Keratinocyte (primary cell): ENCODE data around the gene DVL2. TPM values are rescaled to one million over a fixed set of nuclear protein-coding genes. Genes with fewer than 3 reads are reported as not detected.

ENCODE experiments used
- DNase-seq: peaks from one replicate; pipeline ENCODE4 v3.0.0-alpha.2; 2011; ENCODE audit warnings: low read depth, missing footprints, low spot score
- FAIRE-seq: peaks from 2 replicates; lab custom pipeline; 2011; peaks lifted over from hg19 to GRCh38; lab: Jason Lieb, UNC
- H2AFZ ChIP-seq: 2 replicates; pipeline ENCODE4 v1.6.0; 2012; ENCODE audit warnings: low read length, control low read depth, inconsistent platforms; ENCODE audit not compliant: control insufficient read depth
- H3K27ac ChIP-seq: 2 replicates; pipeline ENCODE4 v1.5.1; 2011; ENCODE audit warnings: low read length; ENCODE audit not compliant: control insufficient read depth, insufficient read depth
- H3K27me3 ChIP-seq: 3 replicates; pipeline ENCODE4 v1.6.0; 2011; ENCODE audit warnings: low read length; ENCODE audit not compliant: control insufficient read depth, insufficient read depth; ENCODE audit errors: extremely low read depth
- H3K36me3 ChIP-seq, 2 experiments: 2 replicates in 1 of 2; 3 replicates in 1 of 2; pipeline ENCODE4 v1.5.1; 2011; ENCODE audit warnings: low read length in 2 of 2, mild to moderate bottlenecking in 1 of 2; ENCODE audit not compliant: control insufficient read depth in 2 of 2, insufficient read depth in 2 of 2; ENCODE audit errors: extremely low read depth in 1 of 2
- H3K4me1 ChIP-seq: 3 replicates; pipeline ENCODE4 v1.5.1; 2011; ENCODE audit warnings: low read length; ENCODE audit not compliant: control insufficient read depth, insufficient read depth; ENCODE audit errors: extremely low read depth
- H3K4me2 ChIP-seq: 3 replicates; pipeline ENCODE4 v1.6.0; 2011; ENCODE audit warnings: low read depth, low read length; ENCODE audit not compliant: control insufficient read depth, insufficient read depth; ENCODE audit errors: extremely low read depth
- H3K4me3 ChIP-seq, 3 experiments: fragments of 200-600 bp in 1 of 3; sonication (generic) in 1 of 3; 2 replicates in 2 of 3; 3 replicates in 1 of 3; pipeline ENCODE4 v1.5.1; 2011 to 2016; ENCODE audit warnings: low read length in 3 of 3, mild to moderate bottlenecking in 3 of 3, control low read depth in 2 of 3, inconsistent platforms in 1 of 3, low read depth in 1 of 3, mixed read lengths in 1 of 3, mixed run types in 1 of 3, moderate library complexity in 1 of 3; ENCODE audit not compliant: control insufficient read depth in 2 of 3, insufficient read depth in 2 of 3; ENCODE audit errors: extremely low read depth in 1 of 3
- H3K79me2 ChIP-seq: 2 replicates; pipeline ENCODE4 v1.6.0; 2012; ENCODE audit warnings: low read length; ENCODE audit not compliant: control insufficient read depth, insufficient read depth
- H3K9ac ChIP-seq: 3 replicates; pipeline ENCODE4 v1.6.0; 2011; ENCODE audit warnings: low read length; ENCODE audit not compliant: control insufficient read depth, insufficient read depth; ENCODE audit errors: extremely low read depth
- H3K9me1 ChIP-seq: 3 replicates; pipeline ENCODE4 v1.6.0; 2011; ENCODE audit warnings: low read length; ENCODE audit not compliant: control insufficient read depth, insufficient read depth; ENCODE audit errors: extremely low read depth
- H3K9me3 ChIP-seq: 2 replicates; pipeline ENCODE4 v1.5.1; 2012; ENCODE audit warnings: low read depth, low read length; ENCODE audit not compliant: control insufficient read depth
- H4K20me1 ChIP-seq: 3 replicates; pipeline ENCODE4 v1.6.0; 2011; ENCODE audit warnings: low read length; ENCODE audit not compliant: control insufficient read depth, insufficient read depth; ENCODE audit errors: extremely low read depth
- EZH2 ChIP-seq: IDR thresholded peaks from one replicate; pipeline ENCODE4 v1.6.1; 2012; ENCODE audit warnings: inconsistent platforms, mild to moderate bottlenecking, low read length, moderate library complexity
- dilution Hi-C: fragments of 300-500 bp; cut with MboI; formaldehyde crosslinking; loops from one replicate; pipeline ENCODE4 v1.7.0; 2020; ENCODE audit warnings: low sequenced_read_pairs; ENCODE audit not compliant: extremely low pct_ligation_motif_present
- polyA plus RNA-seq, 5 experiments: library from polyadenylated mRNA; depleted of rRNA in 3 of 5; stranded (reverse) in 3 of 5; stranded (forward) in 1 of 5; unstranded in 1 of 5; fragments of >200 nt; gene quantifications; 1 replicate in 1 of 5; 2 replicates in 3 of 5; 3 replicates in 1 of 5; pipeline versions ENCODE4 v1.2.1 to v1.2.3, GENCODE V29; 2011 to 2012; ENCODE audit warnings: missing spikeins in 2 of 5, low read depth in 1 of 5, low replicate concordance in 1 of 5
- TF ChIP-seq, protein P1 (sequence below), 3 experiments: IDR thresholded peaks in 1 of 3; conservative IDR thresholded peaks in 1 of 3; optimal IDR thresholded peaks in 1 of 3; 2 replicates in 2 of 3; 3 replicates in 1 of 3; pipeline versions ENCODE3 to v1.5.1; 2011; ENCODE audit warnings: low read length in 3 of 3, mild to moderate bottlenecking in 3 of 3, moderate library complexity in 2 of 3, control low read depth in 1 of 3, inconsistent platforms in 1 of 3; ENCODE audit not compliant: insufficient read depth in 2 of 3; ENCODE audit errors: extremely low read depth in 1 of 3

DVL2 gene
- polyA plus RNA-seq, 1 donor (not counting 4 experiments of a cell fraction or from before 2014, with no cell fraction given), result 3.7 TPM

DNA sequence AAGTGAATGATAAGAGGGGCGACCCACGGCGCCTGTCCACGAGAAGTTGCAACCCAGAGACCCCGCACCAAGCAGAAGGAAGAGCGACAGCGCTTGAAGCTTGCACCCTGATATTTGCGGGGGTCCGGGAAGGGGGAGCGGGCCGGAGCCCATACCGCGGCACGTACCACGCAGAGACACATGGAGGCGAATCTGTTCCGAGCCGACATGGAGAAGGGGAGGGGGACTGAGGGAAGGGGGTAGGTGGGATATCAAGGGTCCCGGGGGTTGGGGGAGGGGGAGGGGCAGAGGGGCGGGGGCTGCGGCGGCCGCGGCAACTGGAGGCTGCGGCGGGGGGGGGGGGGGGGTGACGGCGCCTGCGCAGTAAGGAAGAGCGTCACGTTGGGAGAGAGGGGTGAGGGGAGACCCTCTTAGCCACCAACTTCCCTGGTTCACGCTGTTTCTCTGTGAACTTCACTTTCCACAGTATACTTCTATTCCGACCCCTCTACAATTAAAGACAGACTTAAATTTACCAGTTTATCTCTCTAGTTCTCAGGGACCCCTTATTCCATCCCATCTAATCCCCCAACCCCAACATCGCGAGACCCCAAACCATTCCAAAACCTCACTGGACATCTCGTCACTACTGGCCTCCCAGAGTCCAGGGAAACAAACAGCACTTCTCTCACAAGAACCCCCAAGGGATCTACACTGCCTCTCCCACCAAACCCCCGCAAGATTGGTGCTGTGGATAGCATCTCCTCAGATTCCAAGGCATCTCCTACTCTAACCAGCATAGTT, 22.6 kb downstream of the DVL2 start:
- Histone ChIP-seq H3K36me3 (no peaks in the 10 kb centered on the region), H3K4me3 (no peak overlapping the region), H3K27me3 (peaks cover 10% of the 10 kb centered on the region), H3K4me1 (peaks cover 14% of the 10 kb centered on the region), H3K27ac (no peak overlapping the region), H3K9ac (no peak overlapping the region), H3K9me3 (no peaks in the 10 kb centered on the region), H2AFZ (no peak overlapping the region), H3K79me2 (peaks cover 4% of the 10 kb centered on the region), H4K20me1 (peaks cover 3% of the 10 kb centered on the region), H3K4me2 (no peak overlapping the region), H3K9me1 (no peaks in the 10 kb centered on the region)
- TF ChIP-seq, protein P1, sequence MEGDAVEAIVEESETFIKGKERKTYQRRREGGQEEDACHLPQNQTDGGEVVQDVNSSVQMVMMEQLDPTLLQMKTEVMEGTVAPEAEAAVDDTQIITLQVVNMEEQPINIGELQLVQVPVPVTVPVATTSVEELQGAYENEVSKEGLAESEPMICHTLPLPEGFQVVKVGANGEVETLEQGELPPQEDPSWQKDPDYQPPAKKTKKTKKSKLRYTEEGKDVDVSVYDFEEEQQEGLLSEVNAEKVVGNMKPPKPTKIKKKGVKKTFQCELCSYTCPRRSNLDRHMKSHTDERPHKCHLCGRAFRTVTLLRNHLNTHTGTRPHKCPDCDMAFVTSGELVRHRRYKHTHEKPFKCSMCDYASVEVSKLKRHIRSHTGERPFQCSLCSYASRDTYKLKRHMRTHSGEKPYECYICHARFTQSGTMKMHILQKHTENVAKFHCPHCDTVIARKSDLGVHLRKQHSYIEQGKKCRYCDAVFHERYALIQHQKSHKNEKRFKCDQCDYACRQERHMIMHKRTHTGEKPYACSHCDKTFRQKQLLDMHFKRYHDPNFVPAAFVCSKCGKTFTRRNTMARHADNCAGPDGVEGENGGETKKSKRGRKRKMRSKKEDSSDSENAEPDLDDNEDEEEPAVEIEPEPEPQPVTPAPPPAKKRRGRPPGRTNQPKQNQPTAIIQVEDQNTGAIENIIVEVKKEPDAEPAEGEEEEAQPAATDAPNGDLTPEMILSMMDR (optimal IDR thresholded peaks at IDR 0.05 in 1 of 3, IDR thresholded peaks at IDR 0.05 in 1 of 3, conservative IDR thresholded peaks at IDR 0.05 in 1 of 3; ENCODE audit: extremely low read depth in 1 of 3, insufficient read depth in 2 of 3, low read length in 3 of 3), result no peak
- no peak for TF ChIP-seq EZH2
- FAIRE-seq (no peak), DNase-seq (no peak)
- dilution Hi-C loops, result no loop called here

DNA sequence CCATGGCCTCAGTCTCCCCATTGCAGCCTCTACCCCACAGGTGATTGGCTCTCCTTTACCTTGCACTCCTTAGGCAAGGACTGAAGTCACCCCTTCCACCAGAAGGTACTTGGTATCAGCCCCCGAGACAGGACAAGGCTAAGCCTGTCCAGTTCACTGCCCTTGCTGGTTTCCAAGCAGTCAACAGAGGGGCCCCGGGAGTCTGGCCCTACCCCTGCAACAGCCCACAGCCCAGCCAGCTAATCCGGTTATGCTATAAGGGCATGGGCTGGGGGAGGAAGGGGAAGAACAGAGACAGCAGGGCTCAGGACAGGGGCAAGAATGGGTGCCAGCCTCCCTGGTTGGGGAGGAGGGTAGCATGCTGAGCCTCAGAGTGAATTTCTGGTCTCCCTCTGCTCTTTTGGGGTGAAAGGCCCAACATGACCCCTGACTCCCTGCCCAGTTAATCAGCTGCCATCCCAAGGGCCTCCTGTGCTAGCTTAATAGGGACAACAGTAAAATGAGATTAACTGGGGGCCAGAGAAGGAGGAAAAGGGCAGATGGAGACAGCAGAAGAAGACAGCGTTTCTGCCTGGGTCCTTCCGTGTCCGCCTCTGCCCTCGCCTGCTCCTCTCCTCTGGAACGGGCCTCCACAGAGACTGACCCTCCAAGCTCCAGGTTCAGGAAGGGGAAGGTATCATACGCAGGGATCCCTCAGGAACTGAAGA, 25.4 kb downstream of the DVL2 start:
- Histone ChIP-seq H3K4me3 (no peak overlapping the region), H3K4me2 (no peak overlapping the region), H2AFZ (no peak overlapping the region), H3K4me1 (peaks cover 5% of the 10 kb centered on the region), H3K27ac (no peak overlapping the region), H3K9me1 (no peaks in the 10 kb centered on the region), H4K20me1 (peaks cover under 1% of the 10 kb centered on the region), H3K9me3 (no peaks in the 10 kb centered on the region), H3K9ac (no peak overlapping the region), H3K36me3 (no peaks in the 10 kb centered on the region), H3K27me3 (peaks cover 10% of the 10 kb centered on the region), H3K79me2 (no peaks in the 10 kb centered on the region)
- DNase-seq (no peak), FAIRE-seq (no peak)
- no peak for TF ChIP-seq EZH2
- TF ChIP-seq, protein P1 (optimal IDR thresholded peaks at IDR 0.05 in 1 of 3, IDR thresholded peaks at IDR 0.05 in 1 of 3, conservative IDR thresholded peaks at IDR 0.05 in 1 of 3; ENCODE audit: extremely low read depth in 1 of 3, insufficient read depth in 2 of 3, low read length in 3 of 3), result no peak
- dilution Hi-C loops, result no loop called here
